ENCODE results near the gene ELOVL5.
A peak's percentile ranks its signal among the peaks of the same experiment; 100 is the strongest.
"Not testable (repeated sequence)": the region's sequence is repeated elsewhere in the genome, so short reads cannot be mapped to it uniquely, and the experiment has no call there.

The ELOVL5 gene, protein sequence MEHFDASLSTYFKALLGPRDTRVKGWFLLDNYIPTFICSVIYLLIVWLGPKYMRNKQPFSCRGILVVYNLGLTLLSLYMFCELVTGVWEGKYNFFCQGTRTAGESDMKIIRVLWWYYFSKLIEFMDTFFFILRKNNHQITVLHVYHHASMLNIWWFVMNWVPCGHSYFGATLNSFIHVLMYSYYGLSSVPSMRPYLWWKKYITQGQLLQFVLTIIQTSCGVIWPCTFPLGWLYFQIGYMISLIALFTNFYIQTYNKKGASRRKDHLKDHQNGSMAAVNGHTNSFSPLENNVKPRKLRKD

DNA sequence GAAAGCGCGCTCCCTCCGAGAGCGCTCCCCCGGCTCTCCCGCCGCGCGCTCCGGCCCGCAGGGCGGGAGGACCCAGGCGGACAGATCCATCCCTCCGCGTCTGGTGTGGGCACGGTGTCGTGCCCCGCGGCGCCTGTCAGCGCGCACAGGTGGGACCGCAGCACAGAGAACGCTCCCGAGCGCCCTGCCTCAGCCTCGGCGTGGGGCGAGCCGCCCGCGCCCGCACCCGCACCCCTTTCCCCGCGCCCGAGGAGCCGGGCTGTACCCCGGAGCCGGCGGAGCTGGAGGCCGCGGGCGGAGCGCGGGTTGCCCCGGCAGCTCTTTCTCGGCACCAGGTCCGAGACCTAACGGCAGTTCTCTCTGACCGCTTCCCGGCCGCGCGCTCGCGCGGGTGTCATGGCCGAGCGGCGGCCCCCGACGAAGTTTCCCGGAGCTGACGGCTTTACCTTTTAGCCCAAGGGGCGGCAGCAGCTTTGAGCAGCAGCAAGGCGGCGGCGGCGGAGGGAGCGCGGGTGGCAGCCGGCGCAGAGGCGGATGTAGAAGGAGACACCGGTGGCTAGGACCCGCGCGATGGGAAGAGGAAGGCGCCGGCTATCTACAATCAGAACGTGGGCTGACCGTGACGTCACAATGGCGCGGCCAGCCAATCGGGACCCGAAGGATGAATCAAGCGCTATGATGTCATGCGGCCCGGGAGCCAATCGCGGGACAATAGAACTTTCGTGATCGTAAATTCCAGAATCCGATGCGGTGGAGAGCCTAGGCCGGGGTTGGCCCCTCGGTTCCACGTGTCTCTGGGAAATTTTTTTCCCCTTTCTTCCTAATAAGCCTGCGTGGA, at the start of gene ELOVL5:
ELOVL5 (minus strand) TSS at position 580 of the 838 bp plus-strand sequence. CDS start 53,251 bp downstream, outside the sequence.
- DNase-seq (ENCODE audit: low spot score): peak; percentile 98

DNA sequence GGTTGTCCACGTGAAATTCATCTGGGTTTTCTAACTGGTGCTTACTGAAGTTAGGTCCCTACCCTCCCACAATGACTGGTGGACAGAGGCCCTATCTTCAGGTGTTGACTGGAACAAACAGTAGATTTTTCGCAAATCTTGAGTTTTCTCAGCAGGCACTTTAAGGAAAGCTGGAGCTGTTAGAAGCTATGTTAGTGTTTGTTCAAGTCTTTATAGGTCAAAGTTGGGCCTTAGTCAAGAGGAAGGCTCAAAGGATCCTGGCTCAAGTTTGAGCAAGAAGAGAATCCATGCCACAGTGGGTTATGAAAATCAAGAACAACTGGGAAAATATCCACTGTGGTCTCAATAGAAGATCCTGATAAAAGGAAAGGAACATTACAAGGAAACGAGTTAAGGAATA, 48.5 kb upstream of the ELOVL5 start:
- no peak for DNase-seq (ENCODE audit: low spot score)

DNA sequence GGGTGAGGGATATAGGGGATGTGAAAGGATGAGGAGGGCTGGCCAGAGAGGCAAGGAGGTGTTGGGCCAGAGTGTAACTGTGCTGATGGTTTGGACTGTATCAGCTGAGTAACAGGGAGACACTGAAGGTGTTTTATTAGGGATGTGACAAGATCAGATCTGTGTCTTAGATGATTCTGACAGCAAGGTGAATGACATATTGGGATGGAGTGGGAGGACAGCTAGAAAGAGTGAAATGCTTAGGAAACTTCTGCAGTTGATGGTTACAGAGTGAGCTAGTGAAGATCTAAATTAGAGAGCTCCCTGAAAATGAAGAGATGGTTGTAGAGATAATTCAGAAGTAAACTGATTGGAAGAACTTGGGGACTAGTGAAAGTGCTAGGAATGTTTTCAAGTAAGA, 47.2 kb upstream of the ELOVL5 start:
- no peak for DNase-seq (ENCODE audit: low spot score)

DNA sequence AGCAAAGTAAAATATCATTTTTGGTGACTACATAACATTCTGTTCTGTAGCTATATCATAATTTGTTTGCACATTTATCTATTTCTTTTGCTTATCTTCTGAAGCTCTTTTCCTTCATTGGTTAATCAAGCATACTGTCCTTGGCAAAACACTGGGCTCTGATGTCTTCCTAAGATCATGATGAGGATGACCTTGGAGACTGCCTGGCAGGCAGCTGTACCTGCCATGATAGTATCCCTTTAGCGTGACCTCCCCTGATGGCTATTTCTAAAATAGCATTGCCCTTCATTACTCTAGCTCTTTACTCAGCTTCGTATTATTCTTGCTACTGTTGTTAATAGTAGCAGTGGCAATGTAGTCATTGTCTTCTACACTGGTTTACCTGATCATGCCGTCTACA, 46.0 kb upstream of the ELOVL5 start:
- DNase-seq (ENCODE audit: low spot score): no peak

DNA sequence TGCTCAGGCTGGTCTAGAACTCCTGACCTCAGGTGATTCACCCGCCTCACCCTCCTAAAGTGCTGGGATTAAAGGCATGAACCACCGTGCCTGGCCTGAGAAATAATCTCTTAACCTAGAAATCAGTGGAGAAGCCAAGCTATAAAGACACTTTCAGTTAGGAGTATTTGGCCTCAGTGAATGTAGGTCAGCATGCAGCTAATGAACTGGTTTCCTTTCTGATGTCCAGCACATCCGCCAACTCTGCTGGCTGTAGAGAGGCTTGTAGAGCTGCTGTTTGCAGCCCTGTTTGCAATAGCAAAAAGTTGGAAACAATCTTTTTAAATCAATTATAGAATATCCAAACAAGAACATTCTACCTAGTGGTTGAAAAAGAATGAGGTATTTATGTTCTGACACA, 42.4 kb upstream of the ELOVL5 start:
- no peak for DNase-seq (ENCODE audit: low spot score)

DNA sequence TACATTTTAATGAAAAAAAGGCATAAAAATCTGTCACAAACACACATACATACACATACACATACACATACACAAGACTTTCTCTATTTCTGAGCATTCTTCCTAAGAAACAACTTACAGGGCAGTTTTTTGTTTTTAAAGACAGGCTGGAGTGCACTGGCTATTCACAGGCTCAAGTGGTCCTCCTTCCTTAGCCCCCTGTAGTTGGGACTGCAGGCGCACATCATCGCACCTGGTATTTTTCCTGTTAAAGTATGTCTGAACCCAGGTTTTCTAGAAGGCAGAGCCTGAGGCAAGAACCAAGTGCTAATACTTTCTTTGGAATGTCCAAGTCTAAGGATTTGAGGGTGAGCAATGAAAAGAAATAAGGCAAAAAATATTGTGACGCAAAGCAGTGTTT, 41.3 kb upstream of the ELOVL5 start:
- no peak for DNase-seq (ENCODE audit: low spot score)

DNA sequence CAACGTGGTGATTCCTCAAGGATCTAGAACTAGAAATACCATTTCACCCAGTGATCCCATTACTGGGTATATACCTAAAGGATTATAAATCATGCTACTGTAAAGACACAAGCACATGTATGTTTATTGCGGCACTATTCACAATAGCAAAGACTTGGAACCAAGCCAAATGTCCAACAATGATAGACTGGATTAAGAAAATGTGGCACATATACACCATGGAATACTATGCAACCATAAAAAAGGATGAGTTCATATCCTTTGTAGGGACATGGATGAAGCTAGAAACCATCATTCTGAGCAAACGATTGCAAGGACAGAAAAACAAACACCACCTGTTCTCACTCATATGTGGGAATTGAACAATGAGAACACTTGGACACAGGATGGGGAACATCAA, 39.9 kb upstream of the ELOVL5 start:
- DNase-seq (ENCODE audit: low spot score): not testable (repeated sequence)

DNA sequence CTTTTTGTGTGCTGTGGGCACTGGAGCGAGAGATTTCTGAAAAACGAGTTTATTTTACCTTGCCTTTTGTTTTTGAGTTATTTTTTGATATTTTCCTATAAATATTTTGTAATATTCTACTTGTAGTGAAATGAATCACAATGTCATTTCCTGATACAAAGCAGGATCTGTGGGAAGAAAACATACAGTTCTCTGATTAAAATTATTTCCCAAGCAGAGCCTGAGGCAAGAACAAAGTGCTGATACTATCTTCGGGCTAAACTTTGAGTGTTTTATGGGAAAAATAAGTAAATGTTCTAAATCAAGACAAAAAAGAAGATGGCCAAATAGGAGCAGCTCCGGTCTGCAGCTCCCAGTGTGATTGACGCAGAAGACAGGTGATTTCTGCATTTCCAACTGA, 33.7 kb upstream of the ELOVL5 start:
- DNase-seq (ENCODE audit: low spot score): no peak

DNA sequence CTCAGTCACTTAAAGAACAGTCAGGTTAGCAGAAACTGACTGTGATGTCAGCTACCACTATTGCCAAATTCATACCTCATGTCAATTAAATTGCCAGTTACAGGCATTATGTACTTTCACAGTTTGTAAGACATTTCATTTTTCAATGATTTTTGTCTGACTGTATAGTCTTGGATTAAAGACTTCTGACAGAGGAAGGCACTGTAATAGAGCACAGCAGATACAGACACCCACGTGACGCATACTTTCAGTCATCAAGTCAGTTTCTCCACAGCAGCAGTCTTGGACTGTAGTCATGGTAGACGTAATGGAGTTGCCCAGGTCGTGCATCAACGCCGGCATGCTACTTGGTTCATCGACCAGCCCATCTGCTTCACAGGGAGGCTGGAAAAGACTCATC, 29.5 kb upstream of the ELOVL5 start:
- no peak for DNase-seq (ENCODE audit: low spot score)

DNA sequence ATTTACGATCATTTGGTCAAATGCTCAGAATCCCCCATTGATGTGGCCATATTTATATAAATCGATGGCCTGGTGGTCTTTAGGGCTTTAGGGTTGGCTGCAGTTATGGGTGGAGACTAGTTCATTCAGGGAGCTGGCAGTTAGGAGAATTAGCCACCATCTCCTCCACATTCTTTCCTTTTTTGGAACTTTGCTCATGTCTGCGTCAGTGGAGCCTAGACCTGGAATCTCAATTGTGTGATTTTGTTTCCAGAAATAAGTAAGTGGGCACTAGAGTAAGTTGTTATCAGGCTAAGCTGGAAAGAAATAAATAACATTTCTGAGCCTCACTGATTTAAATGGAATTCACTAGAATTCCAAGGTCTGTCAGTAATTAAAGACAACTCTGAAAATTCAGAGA, 29.0 kb upstream of the ELOVL5 start:
- DNase-seq (ENCODE audit: low spot score): no peak

DNA sequence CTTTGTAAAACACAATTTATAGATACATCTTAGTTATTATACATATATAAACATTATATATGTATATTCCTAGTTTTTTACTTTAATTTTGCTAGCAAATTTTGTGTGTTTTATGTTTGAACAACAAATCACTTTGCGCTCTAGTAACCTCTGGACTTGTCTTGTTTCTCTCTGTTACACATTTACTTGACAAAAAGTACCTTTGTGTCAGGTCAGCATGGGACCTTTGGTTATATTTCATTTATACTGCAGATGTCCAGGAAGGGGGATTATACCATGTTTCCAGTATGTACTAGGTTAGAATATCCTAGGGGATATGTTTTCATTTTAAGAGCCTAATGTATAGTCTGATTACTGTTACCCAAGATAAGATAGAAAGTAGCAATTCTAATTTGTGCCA, 28.5 kb upstream of the ELOVL5 start:
- DNase-seq (ENCODE audit: low spot score): no peak

DNA sequence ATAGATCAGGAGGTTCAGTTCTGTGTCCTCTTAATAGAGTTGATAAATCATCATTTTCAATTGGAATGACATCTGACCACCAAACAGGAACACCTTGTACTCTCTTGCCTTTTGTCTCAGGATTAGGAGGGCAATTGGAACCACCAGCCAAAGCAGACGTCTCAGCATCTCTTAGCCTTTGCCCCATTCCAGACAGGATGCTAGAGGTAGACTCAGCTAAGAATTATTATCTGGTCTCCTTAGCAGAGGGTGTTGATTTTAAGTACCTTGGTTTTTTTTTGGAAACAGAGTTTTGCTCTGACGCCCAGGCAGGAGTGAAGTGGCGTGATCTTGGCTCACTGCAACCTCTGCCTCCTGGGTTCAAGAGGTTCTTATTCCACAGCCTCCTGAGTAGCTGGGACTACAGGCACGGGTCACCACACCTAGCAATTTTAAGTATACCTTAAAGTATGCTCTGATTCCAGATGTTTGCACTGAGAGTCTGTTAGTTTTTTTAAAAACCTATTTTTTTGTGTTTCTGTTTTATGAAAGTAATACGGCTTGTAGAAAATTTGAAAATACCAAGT, 28.0 kb upstream of the ELOVL5 start:
- DNase-seq (ENCODE audit: low spot score): no peak

DNA sequence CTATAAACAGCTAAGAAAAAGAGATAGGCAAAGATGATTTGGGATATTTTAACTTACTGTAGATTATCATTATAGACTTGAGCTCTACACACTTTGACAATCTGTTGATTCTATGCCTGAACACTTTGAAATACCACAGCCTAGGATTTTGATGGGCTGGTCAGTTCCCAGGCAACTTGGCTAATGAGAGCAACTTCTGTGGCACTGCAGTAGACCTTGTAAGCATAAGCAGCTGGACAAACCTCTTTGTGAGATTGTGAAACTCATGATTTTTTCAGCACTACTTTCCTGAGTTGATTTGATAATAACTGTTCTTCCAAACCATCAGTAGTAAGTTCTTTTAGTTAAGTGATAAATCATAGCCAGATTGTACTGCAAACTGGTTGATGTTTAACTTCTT, 27.1 kb upstream of the ELOVL5 start:
- DNase-seq (ENCODE audit: low spot score): no peak

DNA sequence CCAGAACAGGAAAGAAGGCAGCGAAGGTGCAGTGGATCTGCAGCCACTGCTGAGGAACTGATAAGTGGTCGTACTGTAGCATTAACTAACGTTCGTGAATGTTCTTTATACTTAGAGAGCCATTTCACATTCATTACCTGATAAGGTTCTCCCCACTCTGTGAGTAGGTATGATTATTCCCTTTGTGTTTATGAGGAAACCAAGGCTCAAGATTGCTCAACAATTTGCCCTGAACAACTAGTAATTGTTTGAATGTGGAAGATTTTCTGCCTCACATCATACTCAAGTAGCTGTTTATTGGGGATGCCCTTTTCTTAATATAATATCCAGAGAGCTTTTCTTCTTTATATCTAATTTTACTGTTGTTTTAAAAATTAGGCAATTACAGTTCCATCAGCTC, 24.9 kb upstream of the ELOVL5 start:
- no peak for DNase-seq (ENCODE audit: low spot score)

DNA sequence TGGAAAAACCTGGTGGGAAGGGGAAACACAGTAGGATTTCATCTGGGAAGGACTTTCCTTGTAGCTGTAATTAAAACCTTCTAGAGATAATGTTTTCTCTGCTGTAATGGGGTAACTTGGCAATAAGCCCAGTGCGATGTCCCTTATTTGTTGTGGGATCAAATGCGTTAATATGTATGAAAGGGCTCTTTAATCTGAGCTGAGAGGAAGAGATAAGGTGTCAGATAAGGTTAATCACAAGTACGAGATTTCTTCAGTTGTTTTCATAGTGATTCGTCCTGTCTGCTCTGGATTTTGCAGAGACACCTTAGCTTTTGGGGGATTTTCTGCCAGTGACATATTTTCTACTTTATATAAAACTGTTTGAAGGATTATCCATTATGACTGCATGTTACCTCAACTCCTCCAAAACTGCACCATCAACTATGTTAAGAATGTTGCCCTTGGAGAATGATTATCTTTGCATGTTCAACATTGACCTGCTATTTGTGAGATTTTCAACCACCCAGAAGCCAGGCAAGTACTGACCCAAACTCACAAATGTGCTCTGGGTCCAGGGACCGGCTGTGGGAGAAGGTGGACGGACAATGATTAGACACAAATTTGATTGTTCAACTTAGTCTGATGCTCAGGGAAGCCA, 21.2 kb upstream of the ELOVL5 start:
- DNase-seq (ENCODE audit: low spot score): no peak

DNA sequence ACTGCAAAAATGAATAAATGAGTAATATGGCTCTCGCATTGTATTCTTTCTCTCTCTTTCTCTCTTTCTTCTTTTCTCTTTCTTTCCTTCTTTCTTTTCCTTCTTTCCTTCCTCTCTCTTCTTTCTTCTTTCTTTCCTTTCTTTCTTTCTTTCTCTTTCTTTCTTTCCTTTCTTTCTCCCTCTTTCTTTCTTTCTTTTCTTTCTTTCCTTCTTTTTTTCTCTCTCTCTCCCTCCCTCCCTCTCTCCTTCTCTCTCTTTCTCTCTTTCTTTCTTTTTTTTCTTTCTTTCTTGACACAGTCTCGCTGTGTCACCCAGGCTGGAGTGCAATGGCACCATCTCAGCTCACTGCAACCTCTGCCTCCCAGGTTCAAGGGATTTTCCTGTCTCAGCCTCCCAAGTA, 20.3 kb upstream of the ELOVL5 start:
- DNase-seq (ENCODE audit: low spot score): no peak

DNA sequence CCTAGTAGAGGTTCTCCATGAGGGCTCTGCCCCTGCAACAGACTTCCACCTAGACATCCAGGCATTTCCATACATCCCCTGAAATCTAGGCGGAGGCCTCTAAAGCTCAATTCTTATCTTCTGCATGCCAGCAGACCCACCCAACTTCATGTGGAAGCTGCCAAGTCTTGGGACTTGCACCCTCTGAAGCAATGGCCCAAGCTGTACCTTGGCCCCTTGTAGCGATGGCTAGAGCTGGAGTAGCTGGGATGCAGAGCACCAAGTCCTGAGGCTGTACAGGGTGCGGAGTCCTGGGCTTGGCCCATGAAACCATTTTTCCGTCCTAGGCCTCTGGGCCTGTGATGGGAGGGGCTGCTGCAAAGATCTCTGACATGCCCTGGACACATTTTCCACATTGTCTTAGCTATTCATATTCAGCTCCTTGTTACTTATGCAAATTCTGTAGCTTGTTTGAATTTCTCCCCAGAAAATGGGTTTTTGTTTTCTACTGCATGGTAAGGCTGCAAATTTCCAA, 17.4 kb upstream of the ELOVL5 start:
- no peak for DNase-seq (ENCODE audit: low spot score)

DNA sequence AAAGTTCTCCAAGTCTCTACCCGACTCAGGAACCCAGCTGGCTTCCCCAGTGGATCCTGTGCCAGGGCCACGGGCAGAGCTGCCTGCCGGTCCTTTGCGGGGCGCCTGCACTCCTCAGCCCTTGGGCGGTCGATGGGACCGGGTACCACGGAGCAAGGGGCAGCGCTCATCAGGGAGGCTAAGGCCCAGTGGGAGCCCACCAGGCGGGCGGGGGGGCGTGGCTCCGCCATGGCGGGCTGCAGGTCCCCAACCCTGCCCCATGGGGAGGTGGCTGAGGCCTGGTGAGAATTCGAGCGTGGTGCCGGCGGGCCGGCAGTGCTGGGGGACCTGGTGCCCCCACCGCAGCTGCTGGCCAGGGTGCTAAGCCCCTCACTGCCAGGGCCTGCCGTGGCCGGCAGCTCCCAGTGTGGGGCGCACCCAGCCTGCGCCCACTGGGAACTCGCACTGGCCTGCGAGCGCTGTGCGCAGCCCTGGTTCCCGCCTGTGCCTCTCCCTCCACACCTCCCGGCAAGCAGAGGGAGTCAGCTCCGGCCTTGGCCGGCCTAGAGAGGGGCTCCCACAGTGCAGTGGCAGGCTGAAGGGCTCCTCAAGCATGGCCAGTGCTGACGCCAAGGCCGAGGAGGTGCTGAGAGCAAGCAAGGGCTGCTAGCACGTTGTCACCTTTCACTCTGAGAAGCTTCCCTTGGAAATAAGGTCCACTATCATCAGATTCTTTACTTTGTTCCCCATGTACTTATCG, 14.8 kb upstream of the ELOVL5 start:
- no peak for DNase-seq (ENCODE audit: low spot score)

DNA sequence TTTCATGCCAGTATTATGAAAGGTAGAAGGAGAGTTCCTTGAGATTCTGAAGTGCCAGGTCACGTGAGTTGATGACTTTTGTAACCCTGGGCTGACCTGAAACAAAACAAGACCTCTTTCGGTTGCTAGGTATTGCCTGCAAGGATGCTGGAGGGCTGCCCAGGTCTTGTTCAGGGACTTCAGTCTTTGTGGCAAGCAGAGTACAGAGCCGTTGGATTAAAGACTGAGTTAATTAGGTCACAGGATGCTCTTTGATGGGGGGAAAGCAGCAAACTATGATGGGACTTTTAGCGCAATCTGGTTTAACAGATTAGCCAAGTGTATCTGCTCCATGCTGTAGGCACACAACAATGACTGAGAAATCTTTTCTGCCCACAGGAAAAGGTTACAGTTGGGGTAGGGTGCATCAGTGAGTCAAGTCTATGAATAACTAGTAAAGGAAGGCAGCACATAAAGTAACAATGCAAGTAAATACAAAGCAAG, 12.8 kb upstream of the ELOVL5 start:
- DNase-seq (ENCODE audit: low spot score): no peak

DNA sequence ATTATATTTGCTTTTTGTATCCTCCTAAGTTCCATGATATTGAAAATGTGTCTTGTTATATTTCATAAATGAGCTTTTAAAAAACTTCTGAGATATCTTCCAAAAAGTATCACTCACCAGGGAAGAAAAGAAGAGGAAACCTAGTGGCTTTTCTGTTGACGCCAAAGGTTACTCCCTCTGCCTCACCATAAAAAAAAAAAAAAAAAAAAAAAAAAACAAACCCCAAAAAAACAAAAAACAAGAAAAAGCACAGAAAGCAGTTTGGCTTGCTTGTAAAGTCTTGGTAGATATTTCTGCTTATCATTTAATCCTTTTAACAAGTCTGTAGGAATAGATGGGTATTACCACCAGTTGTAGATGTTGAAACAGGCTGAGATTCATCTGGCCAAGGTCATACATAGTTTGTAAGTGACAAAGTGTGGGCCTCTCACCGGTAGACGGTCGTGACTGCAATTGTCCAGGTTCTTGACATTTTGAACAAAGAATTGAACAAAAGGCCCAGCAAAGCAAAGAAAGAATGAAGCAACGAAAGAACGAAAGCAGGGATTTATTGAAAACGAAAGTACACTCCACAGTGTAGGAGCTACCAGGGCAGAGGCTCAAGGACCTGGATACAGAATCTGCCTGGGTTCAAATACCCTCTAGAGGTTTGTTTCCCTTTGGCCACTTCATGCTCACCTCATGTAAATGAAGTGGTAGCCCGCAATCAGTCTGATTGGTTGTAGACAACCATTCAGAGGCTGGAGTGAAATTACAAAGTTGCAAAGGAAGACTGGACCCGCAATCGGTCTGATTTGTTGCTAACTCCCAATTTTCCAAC, 11.6 kb upstream of the ELOVL5 start:
- DNase-seq (ENCODE audit: low spot score): no peak

DNA sequence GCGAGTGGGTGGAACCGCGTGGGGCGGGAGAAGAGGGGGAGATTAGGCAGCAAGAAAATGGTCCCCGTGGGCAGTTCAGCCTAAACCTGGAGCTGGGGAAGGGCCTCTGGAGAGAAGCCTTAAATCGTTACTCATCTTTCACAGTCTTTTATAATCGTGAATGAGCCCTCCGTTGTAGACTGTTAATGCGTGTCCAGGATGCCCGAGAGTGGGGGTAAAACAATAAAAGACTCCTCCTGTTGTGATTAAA, 11.0 kb upstream of the ELOVL5 start:
- DNase-seq (ENCODE audit: low spot score): no peak
